ENCODE data around the gene ZNF224. TPM values are rescaled to one million over a fixed set of nuclear protein-coding genes. Genes with fewer than 3 reads are reported as not detected.
A peak's percentile ranks its signal among the peaks of the same experiment; 100 is the strongest.

The ZNF224 gene
- total and polyA plus RNA-seq, 10 of the 15 experiments (the other 5 are each of a cell fraction or from before 2014, with no cell fraction given): 6.8 to 39.4 (median 17.2) TPM

GRCh38 chr19:44093931-44094765, at the start of gene ZNF224 (continued):
- TF ChIP-seq FOS (IDR thresholded peaks at IDR 0.05; ENCODE audit: borderline replicate concordance, extremely low read depth, insufficient read length): no peak
- TF ChIP-seq JUND (IDR thresholded peaks at IDR 0.05; ENCODE audit: low read depth, low read length): no peak
- peak; percentile 88 for TF ChIP-seq RUNX3 (IDR thresholded peaks at IDR 0.05; ENCODE audit: low read length)
- no peak for TF ChIP-seq SMARCA5 (IDR thresholded peaks at IDR 0.05)
- no peak for TF ChIP-seq IRF3 (IDR thresholded peaks at IDR 0.05)
- no peak for TF ChIP-seq SMAD1 (IDR thresholded peaks at IDR 0.05; ENCODE audit: low read depth, partially characterized antibody)
- no peak for TF ChIP-seq BHLHE40 (IDR thresholded peaks at IDR 0.05; ENCODE audit: borderline replicate concordance in 1 of 2, low read depth in 2 of 2, low read length in 1 of 2)
- TF ChIP-seq MAX (IDR thresholded peaks at IDR 0.05; ENCODE audit: low read depth, low read length): no peak
- no peak for TF ChIP-seq HDGF (IDR thresholded peaks at IDR 0.05)
- TF ChIP-seq SKIL (IDR thresholded peaks at IDR 0.05; ENCODE audit: low read depth, poor library complexity, severe bottlenecking): no peak
- TF ChIP-seq ZNF274 (IDR thresholded peaks at IDR 0.05; ENCODE audit: insufficient read depth, insufficient read length): no peak
- no peak for TF ChIP-seq USF2 (IDR thresholded peaks at IDR 0.05; ENCODE audit: borderline replicate concordance, low read depth, low read length)
- TF ChIP-seq USF1 (IDR thresholded peaks at IDR 0.05; ENCODE audit: borderline replicate concordance, extremely low read length, insufficient read depth, low read depth, low read length): no peak
- TF ChIP-seq SPI1 (IDR thresholded peaks at IDR 0.05; ENCODE audit: borderline replicate concordance, insufficient read depth, low read depth, low read length): peak; percentile 68; the same call in 1 of the 2 replicates
- TF ChIP-seq CEBPB (IDR thresholded peaks at IDR 0.05; ENCODE audit: borderline replicate concordance in 1 of 2, low read depth in 2 of 2, low read length in 2 of 2): no peak
- no peak for TF ChIP-seq NRF1 (conservative IDR thresholded peaks at IDR 0.05; ENCODE audit: low read depth, low read length)
- peak; percentile 41; the same call in 1 of the 2 replicates for TF ChIP-seq EED (IDR thresholded peaks at IDR 0.05; ENCODE audit: low read depth)
- TF ChIP-seq NR2F1 (conservative IDR thresholded peaks at IDR 0.05): no peak
- TF ChIP-seq ZNF207 (IDR thresholded peaks at IDR 0.05; ENCODE audit: borderline replicate concordance): 0 out of 2 replicates have a peak, but pooled peaks have one; percentile 22
- TF ChIP-seq E4F1 (IDR thresholded peaks at IDR 0.05; ENCODE audit: borderline replicate concordance, partially characterized antibody): no peak
- peak; percentile 86 for TF ChIP-seq CREB1 (IDR thresholded peaks at IDR 0.05; ENCODE audit: low read depth)
